A549 (cell line): ENCODE measurements around the gene FIBCD1. TPM values are rescaled to one million over a fixed set of nuclear protein-coding genes. Genes with fewer than 3 reads are reported as not detected.

ENCODE experiments used
- ATAC-seq, 2 experiments: fragments of 200-7000 bp in 1 of 2; fragments of >200 bp in 1 of 2; cut with Nextera tagmentation in 1 of 2; cut with Tn5 transposase in 1 of 2; 3 replicates each; pipeline versions ENCODE4 v1.8.0 to v1.9.1; 2018 to 2020; ENCODE audit warnings: mild to moderate bottlenecking in 1 of 2, moderate library complexity in 1 of 2
- CTCF ChIA-PET: fragments of 300-600 bp; sonication (Branson Sonifier 250); formaldehyde crosslinking; extraction: SDS; loops from one replicate; lab custom pipeline; 2021; ENCODE audit warnings: antibody characterized with exemption, inconsistent platforms; lab: Yijun Ruan, JAX
- POLR2A ChIA-PET: fragments of 350-600 bp; formaldehyde crosslinking; extraction: SDS; loops from one replicate; lab custom pipeline; 2021; ENCODE audit warnings: antibody characterized with exemption, inconsistent platforms; lab: Yijun Ruan, JAX
- DNase-seq, 2 experiments: peaks; one replicate each; pipeline versions ENCODE4 v3.0.0 to v3.0.0-alpha.2; 2011 to 2016; ENCODE audit warnings: low read depth in 1 of 2, low spot score in 1 of 2
- FAIRE-seq: peaks from 2 replicates; lab custom pipeline; 2011; peaks lifted over from hg19 to GRCh38; lab: Jason Lieb, UNC
- H3K27ac ChIP-seq, 2 experiments: fragments of >200 bp; sonication (Bioruptor Twin); formaldehyde crosslinking; 3 replicates each; pipeline ENCODE4 v1.5.1; 2016 to 2017
- H3K4me1 ChIP-seq: fragments of >200 bp; sonication (Bioruptor Twin); formaldehyde crosslinking; 3 replicates; pipeline ENCODE4 v1.6.1; 2016
- H3K4me2 ChIP-seq: fragments of >200 bp; sonication (Bioruptor Twin); formaldehyde crosslinking; 3 replicates; pipeline ENCODE4 v1.6.1; 2016
- H3K4me3 ChIP-seq: fragments of >200 bp; sonication (Bioruptor Twin); formaldehyde crosslinking; 3 replicates; pipeline ENCODE4 v1.5.1; 2016
- H3K9me3 ChIP-seq: fragments of >200 bp; sonication (Bioruptor Twin); formaldehyde crosslinking; 3 replicates; pipeline ENCODE4 v1.6.1; 2016
- BHLHE40 ChIP-seq: IDR thresholded peaks from 2 replicates; pipeline ENCODE4 v1.6.1; 2012; ENCODE audit warnings: low read depth, low read length, inconsistent platforms
- CEBPB ChIP-seq, 2 experiments: fragments of >200 bp in 1 of 2; sonication (Bioruptor Twin) in 1 of 2; formaldehyde crosslinking in 1 of 2; IDR thresholded peaks; 2 replicates each; pipeline ENCODE4 v1.6.1; 2012 to 2016
- CHD2 ChIP-seq: fragments of 150-350 bp; IDR thresholded peaks from 2 replicates; pipeline ENCODE4 v1.6.1; 2014; ENCODE audit warnings: low read length; ENCODE audit not compliant: partially characterized antibody
- EP300 ChIP-seq, 2 experiments: fragments of >200 bp; sonication (Bioruptor Twin); formaldehyde crosslinking; IDR thresholded peaks; 2 replicates in 1 of 2; 3 replicates in 1 of 2; pipeline ENCODE4 v1.6.1; 2016 to 2017
- FOSB ChIP-seq: fragments of 250-450 bp; sonication (Bioruptor Pico); IDR thresholded peaks from 2 replicates; pipeline ENCODE4 v1.5.0; 2020; ENCODE audit warnings: mild to moderate bottlenecking, moderate library complexity
- FOSL2 ChIP-seq, 2 experiments: fragments of 450-650 bp in 1 of 2; fragments of >200 bp in 1 of 2; sonication (Bioruptor Twin) in 1 of 2; formaldehyde crosslinking; IDR thresholded peaks; 2 replicates each; pipeline versions ENCODE4 v1.5.0 to v1.6.1; 2016 to 2020; ENCODE audit warnings: mild to moderate bottlenecking in 1 of 2, moderate library complexity in 1 of 2
- JUN ChIP-seq, 2 experiments: fragments of >200 bp; sonication (Bioruptor Twin); formaldehyde crosslinking; IDR thresholded peaks; 2 replicates in 1 of 2; 3 replicates in 1 of 2; pipeline ENCODE4 v1.6.1; 2016 to 2017
- JUNB ChIP-seq: fragments of >200 bp; sonication (Bioruptor Twin); formaldehyde crosslinking; IDR thresholded peaks from 2 replicates; pipeline ENCODE4 v1.6.1; 2016
- KDM1A ChIP-seq: fragments of 200-600 bp; sonication (generic); IDR thresholded peaks from 2 replicates; pipeline ENCODE4 v1.6.1; 2016; ENCODE audit warnings: low read depth, mild to moderate bottlenecking
- KDM5A ChIP-seq: fragments of 200-600 bp; sonication (generic); IDR thresholded peaks from 2 replicates; pipeline ENCODE4 v1.6.1; 2016; ENCODE audit warnings: antibody characterized with exemption, mild to moderate bottlenecking
- MAZ ChIP-seq: fragments of 150-350 bp; IDR thresholded peaks from 2 replicates; pipeline ENCODE4 v1.6.1; 2014; ENCODE audit warnings: antibody characterized with exemption, low read depth, low read length, borderline replicate concordance
- MYC ChIP-seq: IDR thresholded peaks from 2 replicates; pipeline ENCODE4 v1.6.1; 2012; ENCODE audit warnings: mild to moderate bottlenecking, inconsistent platforms, low read length, improper control_type of control experiment, borderline replicate concordance
- PHF8 ChIP-seq: fragments of 200-600 bp; sonication (generic); IDR thresholded peaks from 2 replicates; pipeline ENCODE4 v1.6.1; 2016; ENCODE audit warnings: low read depth, mild to moderate bottlenecking, antibody characterized with exemption, moderate library complexity, borderline replicate concordance
- POLR2A ChIP-seq: IDR thresholded peaks from 2 replicates; pipeline ENCODE4 v1.6.1; 2012; ENCODE audit warnings: mild to moderate bottlenecking, low read length
- RARB ChIP-seq: fragments of 250-450 bp; sonication (Bioruptor Pico); IDR thresholded peaks from 2 replicates; pipeline ENCODE4 v1.8.0; 2021; ENCODE audit warnings: mild to moderate bottlenecking, moderate library complexity
- RFX5 ChIP-seq: fragments of 450-650 bp; IDR thresholded peaks from 2 replicates; pipeline ENCODE4 v1.7.1; 2014; ENCODE audit warnings: antibody characterized with exemption, mild to moderate bottlenecking, moderate library complexity
- RNF2 ChIP-seq: fragments of 200-600 bp; sonication (generic); IDR thresholded peaks from 2 replicates; pipeline ENCODE4 v1.6.1; 2016; ENCODE audit warnings: low read depth, mild to moderate bottlenecking, antibody characterized with exemption, moderate library complexity, borderline replicate concordance
- SMC3 ChIP-seq: fragments of >200 bp; sonication (Bioruptor Twin); formaldehyde crosslinking; IDR thresholded peaks from 3 replicates; pipeline ENCODE4 v1.6.1; 2018; ENCODE audit warnings: inconsistent platforms
- ZC3H11A ChIP-seq: fragments of 450-650 bp; IDR thresholded peaks from 2 replicates; pipeline ENCODE4 v1.6.1; 2014; ENCODE audit warnings: antibody characterized with exemption, mild to moderate bottlenecking
- ZFP36 ChIP-seq: fragments of 450-650 bp; IDR thresholded peaks from 2 replicates; pipeline ENCODE4 v1.6.1; 2014; ENCODE audit warnings: borderline replicate concordance; ENCODE audit not compliant: partially characterized antibody
- WGBS: methylation state at CpG from one replicate; pipeline ENCODE4 v1.1.6; 2017; ENCODE audit errors: missing lambda C conversion rate; 5-methylcytosine and 5-hydroxymethylcytosine counted together
- polyA plus RNA-seq, 4 experiments: library from polyadenylated mRNA; depleted of rRNA in 3 of 4; stranded (reverse); fragments of >200 nt; fragmentation: RNase III in 1 of 4; extraction: RNeasy Plus Mini Kit Qiagen cat#74134 plus additional on column Dnase treatment in 1 of 4; gene quantifications; 2 replicates in 3 of 4; 3 replicates in 1 of 4; pipeline ENCODE4 v1.2.3, GENCODE V29; 2011 to 2017
- TF ChIP-seq, protein P1 (sequence below): fragments of 200-600 bp; sonication (generic); IDR thresholded peaks from 2 replicates; pipeline ENCODE4 v1.6.1; 2016; ENCODE audit warnings: antibody characterized with exemption, mild to moderate bottlenecking, moderate library complexity
- TF ChIP-seq, protein P2 (sequence below): fragments of >200 bp; sonication (Bioruptor Twin); formaldehyde crosslinking; IDR thresholded peaks from 3 replicates; pipeline ENCODE4 v1.5.1; 2016
- TF ChIP-seq, protein P3 (sequence below): fragments of 150-350 bp; IDR thresholded peaks from 2 replicates; pipeline ENCODE4 v1.6.1; 2014; ENCODE audit warnings: low read depth, mild to moderate bottlenecking, low read length
- TF ChIP-seq, protein P4 (sequence below): IDR thresholded peaks from 2 replicates; pipeline ENCODE4 v1.6.1; 2012; ENCODE audit warnings: low read depth, borderline replicate concordance
- TF ChIP-seq, protein P5 (sequence below): fragments of 450-650 bp; IDR thresholded peaks from 2 replicates; pipeline ENCODE4 v1.6.1; 2014; ENCODE audit warnings: antibody characterized with exemption
- TF ChIP-seq, protein P6 (sequence below): fragments of 250-450 bp; sonication (Bioruptor Pico); IDR thresholded peaks from 2 replicates; pipeline ENCODE4 v1.5.0; 2021; ENCODE audit warnings: mild to moderate bottlenecking, moderate library complexity, borderline replicate concordance
- TF ChIP-seq, protein P7 (sequence below): IDR thresholded peaks from 2 replicates; pipeline ENCODE4 v1.6.1; 2012
- TF ChIP-seq, protein P8 (sequence below): fragments of 250-450 bp; sonication (Bioruptor Pico); IDR thresholded peaks from 2 replicates; pipeline ENCODE4 v1.5.0; 2020; ENCODE audit warnings: low read depth, mild to moderate bottlenecking, moderate library complexity

FIBCD1 gene
- polyA plus RNA-seq, 2 of the 4 experiments (the other 2 are of a cell fraction), result 4.8 to 4.9 TPM

DNA sequence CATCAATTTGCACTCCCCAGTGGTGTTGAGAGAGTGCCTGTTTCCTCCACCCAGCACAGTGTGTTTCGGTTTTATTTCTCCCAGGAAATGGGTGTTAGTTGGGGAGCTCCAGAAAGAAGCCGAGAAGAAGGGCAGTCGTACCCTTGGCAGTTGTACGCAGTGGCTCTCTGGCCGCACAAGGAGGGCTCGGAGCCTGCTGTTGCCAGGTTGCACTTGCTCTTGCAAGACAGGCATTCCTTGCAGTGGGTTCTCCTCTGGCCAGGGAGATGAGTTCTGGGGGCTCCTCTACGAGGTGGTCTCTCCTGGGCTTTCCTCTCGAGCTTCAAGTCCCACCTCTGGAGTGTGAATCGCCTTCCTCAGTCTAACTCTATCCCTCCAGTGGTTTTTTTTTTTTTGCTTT lies 71.5 kb downstream of the FIBCD1 start:
- ChIA-PET POLR2A (no interaction called here), CTCF (interaction anchor here (0.5 to 15.3 kb wide), 29 partner anchors 10 to 414 kb away, joined by 3 to 454 read pairs (median 6); partner anchors contain the start of genes ABL1, FIBCD1 and LAMC3)
- WGBS, result 89% methylated on average over 9 of the region's 9 CpGs

DNA sequence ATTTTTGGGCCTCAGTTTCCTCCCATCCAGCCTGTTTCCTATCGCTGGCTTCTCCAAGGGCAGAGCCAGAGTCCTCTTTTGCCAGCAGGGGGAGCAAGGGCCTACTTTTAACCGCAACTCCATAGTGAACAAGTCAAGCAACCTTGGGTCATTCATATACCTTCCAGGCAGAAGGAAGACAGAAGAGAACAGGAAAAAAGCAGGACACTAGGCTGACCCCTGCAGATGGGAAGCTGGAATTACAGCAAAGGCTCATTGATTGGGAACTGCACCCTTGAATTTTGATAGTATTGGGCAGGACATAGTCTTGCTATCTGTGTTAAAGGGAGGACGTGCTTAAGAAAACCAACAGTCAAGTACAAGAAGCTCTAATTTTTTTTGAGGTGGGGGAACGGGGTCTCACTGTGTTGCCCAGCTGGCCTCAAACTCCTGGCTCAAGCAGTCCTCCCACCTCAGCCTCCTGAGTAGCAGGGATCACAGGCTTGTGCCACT lies 72.5 kb downstream of the FIBCD1 start:
- CTCF ChIA-PET, result interaction anchor here (0.6 to 15.3 kb wide), 79 partner anchors 8 to 799 kb away, joined by 3 to 454 read pairs (median 5); partner anchors contain the start of genes ABL1, FIBCD1, LAMC3 and QRFP
- no peaks in the 10 kb centered on the region for H3K9me3 ChIP-seq
- H3K4me3 ChIP-seq, result no peak overlapping the region
- no peak overlapping the region for H3K4me2 ChIP-seq
- H3K27ac ChIP-seq, result no peak overlapping the region
- POLR2A ChIA-PET, result interaction anchor here (0.6 kb wide), 1 partner anchor 158 kb away, joined by 3 read pairs; no protein-coding TSS in a partner anchor
- ATAC-seq, result peak; percentile 97
- FAIRE-seq, result peak; percentile 43
- DNase-seq, result peak; percentile 79 to 93
- 22% methylated on average over 4 of the region's 4 CpGs for WGBS
- H3K4me1 ChIP-seq, result no peaks in the 10 kb centered on the region
- TF ChIP-seq, protein P1, sequence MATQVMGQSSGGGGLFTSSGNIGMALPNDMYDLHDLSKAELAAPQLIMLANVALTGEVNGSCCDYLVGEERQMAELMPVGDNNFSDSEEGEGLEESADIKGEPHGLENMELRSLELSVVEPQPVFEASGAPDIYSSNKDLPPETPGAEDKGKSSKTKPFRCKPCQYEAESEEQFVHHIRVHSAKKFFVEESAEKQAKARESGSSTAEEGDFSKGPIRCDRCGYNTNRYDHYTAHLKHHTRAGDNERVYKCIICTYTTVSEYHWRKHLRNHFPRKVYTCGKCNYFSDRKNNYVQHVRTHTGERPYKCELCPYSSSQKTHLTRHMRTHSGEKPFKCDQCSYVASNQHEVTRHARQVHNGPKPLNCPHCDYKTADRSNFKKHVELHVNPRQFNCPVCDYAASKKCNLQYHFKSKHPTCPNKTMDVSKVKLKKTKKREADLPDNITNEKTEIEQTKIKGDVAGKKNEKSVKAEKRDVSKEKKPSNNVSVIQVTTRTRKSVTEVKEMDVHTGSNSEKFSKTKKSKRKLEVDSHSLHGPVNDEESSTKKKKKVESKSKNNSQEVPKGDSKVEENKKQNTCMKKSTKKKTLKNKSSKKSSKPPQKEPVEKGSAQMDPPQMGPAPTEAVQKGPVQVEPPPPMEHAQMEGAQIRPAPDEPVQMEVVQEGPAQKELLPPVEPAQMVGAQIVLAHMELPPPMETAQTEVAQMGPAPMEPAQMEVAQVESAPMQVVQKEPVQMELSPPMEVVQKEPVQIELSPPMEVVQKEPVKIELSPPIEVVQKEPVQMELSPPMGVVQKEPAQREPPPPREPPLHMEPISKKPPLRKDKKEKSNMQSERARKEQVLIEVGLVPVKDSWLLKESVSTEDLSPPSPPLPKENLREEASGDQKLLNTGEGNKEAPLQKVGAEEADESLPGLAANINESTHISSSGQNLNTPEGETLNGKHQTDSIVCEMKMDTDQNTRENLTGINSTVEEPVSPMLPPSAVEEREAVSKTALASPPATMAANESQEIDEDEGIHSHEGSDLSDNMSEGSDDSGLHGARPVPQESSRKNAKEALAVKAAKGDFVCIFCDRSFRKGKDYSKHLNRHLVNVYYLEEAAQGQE, result no peak
- TF ChIP-seq ZC3H11A, result no peak
- TF ChIP-seq, protein P2, sequence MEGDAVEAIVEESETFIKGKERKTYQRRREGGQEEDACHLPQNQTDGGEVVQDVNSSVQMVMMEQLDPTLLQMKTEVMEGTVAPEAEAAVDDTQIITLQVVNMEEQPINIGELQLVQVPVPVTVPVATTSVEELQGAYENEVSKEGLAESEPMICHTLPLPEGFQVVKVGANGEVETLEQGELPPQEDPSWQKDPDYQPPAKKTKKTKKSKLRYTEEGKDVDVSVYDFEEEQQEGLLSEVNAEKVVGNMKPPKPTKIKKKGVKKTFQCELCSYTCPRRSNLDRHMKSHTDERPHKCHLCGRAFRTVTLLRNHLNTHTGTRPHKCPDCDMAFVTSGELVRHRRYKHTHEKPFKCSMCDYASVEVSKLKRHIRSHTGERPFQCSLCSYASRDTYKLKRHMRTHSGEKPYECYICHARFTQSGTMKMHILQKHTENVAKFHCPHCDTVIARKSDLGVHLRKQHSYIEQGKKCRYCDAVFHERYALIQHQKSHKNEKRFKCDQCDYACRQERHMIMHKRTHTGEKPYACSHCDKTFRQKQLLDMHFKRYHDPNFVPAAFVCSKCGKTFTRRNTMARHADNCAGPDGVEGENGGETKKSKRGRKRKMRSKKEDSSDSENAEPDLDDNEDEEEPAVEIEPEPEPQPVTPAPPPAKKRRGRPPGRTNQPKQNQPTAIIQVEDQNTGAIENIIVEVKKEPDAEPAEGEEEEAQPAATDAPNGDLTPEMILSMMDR, result peak; percentile 95
- TF ChIP-seq, protein P3, sequence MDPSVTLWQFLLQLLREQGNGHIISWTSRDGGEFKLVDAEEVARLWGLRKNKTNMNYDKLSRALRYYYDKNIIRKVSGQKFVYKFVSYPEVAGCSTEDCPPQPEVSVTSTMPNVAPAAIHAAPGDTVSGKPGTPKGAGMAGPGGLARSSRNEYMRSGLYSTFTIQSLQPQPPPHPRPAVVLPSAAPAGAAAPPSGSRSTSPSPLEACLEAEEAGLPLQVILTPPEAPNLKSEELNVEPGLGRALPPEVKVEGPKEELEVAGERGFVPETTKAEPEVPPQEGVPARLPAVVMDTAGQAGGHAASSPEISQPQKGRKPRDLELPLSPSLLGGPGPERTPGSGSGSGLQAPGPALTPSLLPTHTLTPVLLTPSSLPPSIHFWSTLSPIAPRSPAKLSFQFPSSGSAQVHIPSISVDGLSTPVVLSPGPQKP, result no peak
- no peak for TF ChIP-seq JUN (IDR thresholded peaks at IDR 0.05)
- no peak for TF ChIP-seq BHLHE40
- no peak for TF ChIP-seq FOSB
- peak; percentile 89 for TF ChIP-seq SMC3
- TF ChIP-seq PHF8, result no peak
- TF ChIP-seq RNF2, result no peak
- TF ChIP-seq KDM1A, result no peak
- TF ChIP-seq ZFP36, result no peak
- TF ChIP-seq, protein P4, sequence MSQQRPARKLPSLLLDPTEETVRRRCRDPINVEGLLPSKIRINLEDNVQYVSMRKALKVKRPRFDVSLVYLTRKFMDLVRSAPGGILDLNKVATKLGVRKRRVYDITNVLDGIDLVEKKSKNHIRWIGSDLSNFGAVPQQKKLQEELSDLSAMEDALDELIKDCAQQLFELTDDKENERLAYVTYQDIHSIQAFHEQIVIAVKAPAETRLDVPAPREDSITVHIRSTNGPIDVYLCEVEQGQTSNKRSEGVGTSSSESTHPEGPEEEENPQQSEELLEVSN, result no peak
- TF ChIP-seq, protein P5, sequence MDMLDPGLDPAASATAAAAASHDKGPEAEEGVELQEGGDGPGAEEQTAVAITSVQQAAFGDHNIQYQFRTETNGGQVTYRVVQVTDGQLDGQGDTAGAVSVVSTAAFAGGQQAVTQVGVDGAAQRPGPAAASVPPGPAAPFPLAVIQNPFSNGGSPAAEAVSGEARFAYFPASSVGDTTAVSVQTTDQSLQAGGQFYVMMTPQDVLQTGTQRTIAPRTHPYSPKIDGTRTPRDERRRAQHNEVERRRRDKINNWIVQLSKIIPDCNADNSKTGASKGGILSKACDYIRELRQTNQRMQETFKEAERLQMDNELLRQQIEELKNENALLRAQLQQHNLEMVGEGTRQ, result no peak
- TF ChIP-seq, protein P6, sequence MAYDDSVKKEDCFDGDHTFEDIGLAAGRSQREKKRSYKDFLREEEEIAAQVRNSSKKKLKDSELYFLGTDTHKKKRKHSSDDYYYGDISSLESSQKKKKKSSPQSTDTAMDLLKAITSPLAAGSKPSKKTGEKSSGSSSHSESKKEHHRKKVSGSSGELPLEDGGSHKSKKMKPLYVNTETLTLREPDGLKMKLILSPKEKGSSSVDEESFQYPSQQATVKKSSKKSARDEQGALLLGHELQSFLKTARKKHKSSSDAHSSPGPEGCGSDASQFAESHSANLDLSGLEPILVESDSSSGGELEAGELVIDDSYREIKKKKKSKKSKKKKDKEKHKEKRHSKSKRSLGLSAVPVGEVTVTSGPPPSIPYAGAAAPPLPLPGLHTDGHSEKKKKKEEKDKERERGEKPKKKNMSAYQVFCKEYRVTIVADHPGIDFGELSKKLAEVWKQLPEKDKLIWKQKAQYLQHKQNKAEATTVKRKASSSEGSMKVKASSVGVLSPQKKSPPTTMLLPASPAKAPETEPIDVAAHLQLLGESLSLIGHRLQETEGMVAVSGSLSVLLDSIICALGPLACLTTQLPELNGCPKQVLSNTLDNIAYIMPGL (CRISPR knock-in tag), result no peak
- no peak for TF ChIP-seq CHD2
- TF ChIP-seq FOSL2 (IDR thresholded peaks at IDR 0.05), result no peak
- no peak for TF ChIP-seq FOSL2 (CRISPR knock-in tag; IDR thresholded peaks at IDR 0.05)
- TF ChIP-seq CEBPB (IDR thresholded peaks at IDR 0.05), result no peak
- TF ChIP-seq, protein P7, sequence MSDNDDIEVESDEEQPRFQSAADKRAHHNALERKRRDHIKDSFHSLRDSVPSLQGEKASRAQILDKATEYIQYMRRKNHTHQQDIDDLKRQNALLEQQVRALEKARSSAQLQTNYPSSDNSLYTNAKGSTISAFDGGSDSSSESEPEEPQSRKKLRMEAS, result 0 out of 2 replicates have a peak, but pooled peaks have one; percentile 22

More for the DNA sequence above, 71.5 kb downstream of the FIBCD1 start:
- ATAC-seq (no peak), DNase-seq (no peak), FAIRE-seq (no peak)
- H3K27ac ChIP-seq, result no peak overlapping the region
- TF ChIP-seq JUNB (no peak), EP300 (IDR thresholded peaks at IDR 0.05) (no peak), MAZ (no peak), JUN (IDR thresholded peaks at IDR 0.05) (no peak), POLR2A (no peak), RARB (CRISPR knock-in tag) (no peak), KDM5A (no peak), FOSB (no peak), ZC3H11A (no peak), RFX5 (no peak), MYC (no peak)
- TF ChIP-seq, protein P8, sequence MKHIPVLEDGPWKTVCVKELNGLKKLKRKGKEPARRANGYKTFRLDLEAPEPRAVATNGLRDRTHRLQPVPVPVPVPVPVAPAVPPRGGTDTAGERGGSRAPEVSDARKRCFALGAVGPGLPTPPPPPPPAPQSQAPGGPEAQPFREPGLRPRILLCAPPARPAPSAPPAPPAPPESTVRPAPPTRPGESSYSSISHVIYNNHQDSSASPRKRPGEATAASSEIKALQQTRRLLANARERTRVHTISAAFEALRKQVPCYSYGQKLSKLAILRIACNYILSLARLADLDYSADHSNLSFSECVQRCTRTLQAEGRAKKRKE (CRISPR knock-in tag), result no peak
- H3K4me2 ChIP-seq, result no peak overlapping the region
- H3K4me3 ChIP-seq, result no peak overlapping the region
- peaks cover 2% of the 10 kb centered on the region; the same call in 1 of the 3 replicates for H3K4me1 ChIP-seq
- H3K9me3 ChIP-seq, result no peaks in the 10 kb centered on the region
